Mucosa of gallbladder (tissue), 1 donor: ENCODE data around the gene CT47C1. TPM values are rescaled to one million over a fixed set of nuclear protein-coding genes. Genes with fewer than 3 reads are reported as not detected.

Experiments used
- DNase-seq: peaks from one replicate; pipeline ENCODE4 v3.0.0-alpha.2; 2020; ENCODE audit warnings: low spot score
- total RNA-seq: library from RNA; stranded (reverse); gene quantifications from one replicate; pipeline ENCODE4 v1.2.1, GENCODE V29; 2021
- donor health status: DM: no; HTN: no; CAD: no.

Gene CT47C1
- total RNA-seq, 1 donor from 2014 or later = not detected

DNA sequence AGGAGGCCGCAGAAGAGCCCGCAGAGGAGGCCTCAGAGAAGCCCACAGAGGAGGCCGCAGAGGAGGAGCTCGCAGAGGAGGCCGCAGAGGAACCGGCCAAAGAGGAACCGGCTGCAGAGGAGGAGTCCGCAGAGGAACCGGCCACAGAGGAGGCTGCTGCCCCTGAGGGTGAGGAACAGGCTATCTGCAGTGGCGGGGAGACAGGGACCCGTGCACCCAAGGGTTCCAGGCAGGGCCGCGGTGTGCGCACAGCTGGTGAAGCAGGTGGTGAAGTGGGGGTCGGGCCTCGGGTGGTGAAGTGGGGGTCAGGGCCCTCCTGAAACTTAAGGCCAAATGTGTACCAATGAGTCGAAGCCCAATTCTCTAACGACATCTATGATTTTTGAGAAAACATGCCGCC, 1.1 kb downstream of the CT47C1 start:
- DNase-seq = no peak

DNA sequence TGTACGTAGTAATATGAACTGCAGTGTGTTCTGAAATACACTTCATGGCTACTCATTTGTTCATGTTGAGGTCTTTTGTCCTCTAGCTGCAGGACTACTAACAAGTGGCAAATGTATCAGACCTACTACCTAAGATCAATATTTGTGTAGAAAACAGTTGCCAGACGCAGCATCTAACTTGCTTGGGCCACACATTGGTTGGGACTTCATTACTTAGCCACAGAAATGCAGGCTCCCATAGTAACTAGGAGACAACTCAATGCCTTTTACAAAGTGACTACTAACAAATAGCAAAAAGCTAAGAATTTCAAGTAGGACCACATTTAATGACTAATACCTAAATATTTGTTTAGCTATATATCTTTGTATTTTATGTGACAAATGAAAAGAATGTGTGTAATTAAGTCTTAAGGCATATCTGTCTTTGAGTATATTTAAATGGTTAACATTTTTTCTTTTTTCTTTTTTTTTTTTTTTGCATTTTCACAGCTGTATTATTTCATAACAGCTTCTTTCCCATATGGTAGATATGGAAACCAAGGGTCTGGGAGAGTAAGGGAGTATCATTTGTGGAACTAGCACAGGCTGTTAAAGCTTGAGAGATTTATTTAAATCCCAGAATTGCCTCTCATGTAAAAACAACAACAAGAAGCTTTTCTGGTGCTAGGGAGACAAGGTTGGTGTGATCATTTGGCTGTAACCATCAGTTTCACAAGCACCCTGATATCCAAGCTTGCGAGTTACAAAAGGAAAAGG, 2.7 kb downstream of the CT47C1 start:
- no peak for DNase-seq

DNA sequence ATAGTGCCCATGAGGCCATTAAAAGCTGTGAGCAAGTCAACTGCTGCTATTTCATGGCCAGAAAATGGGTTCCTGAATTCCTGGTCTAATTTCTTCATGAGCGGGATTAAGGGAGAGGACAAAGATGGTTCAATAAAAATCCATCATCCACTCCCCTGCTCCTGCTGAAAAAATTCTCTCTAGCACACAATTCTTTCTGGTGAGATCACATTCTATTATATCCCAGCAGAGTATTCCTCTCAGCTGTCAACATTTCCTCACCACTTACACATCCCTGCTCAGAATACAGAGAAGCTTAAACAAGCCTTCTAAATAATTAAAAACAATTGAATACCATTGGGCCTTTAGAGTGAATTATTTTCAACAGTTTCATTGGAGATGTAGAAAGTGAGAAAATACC, 9.5 kb downstream of the CT47C1 start:
- no peak for DNase-seq

DNA sequence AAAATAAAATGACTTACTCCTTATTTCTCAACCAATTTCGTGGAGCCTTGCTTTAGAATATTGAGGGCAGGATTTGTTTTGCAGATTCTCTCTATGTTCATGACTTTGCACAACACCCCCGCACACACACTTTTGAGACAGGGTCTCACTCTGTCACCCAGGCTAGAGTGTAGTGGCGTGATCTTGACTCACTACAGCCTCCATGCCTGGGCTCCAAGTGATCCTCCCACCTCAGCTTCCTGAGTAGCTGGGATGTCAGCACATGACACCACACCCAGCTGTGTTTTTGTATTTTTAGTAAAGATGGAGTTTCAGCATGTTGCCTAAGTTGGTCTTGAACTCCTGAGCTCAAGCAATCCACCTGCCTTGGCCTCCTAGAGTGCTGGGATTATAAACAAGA, 12.0 kb downstream of the CT47C1 start:
- DNase-seq = no peak

DNA sequence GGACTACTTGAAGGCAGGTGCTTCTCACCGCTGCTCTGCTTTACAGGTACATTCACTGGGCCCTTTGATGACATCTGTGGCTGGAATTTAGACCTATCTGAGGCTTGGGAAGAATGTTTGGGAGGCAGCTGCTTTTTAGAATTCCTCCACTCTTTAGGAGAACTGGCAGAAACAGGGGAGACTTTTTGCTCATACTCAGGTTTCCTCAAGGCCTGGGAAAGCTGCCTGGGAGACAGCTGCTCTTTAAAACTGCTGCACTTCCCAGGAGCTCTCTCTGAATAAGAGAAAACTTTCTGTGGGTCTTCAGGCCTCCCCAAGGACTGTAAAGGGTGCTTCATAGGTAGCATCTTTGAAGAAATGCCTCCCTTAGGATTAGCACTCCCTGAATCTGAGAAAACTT, 14.3 kb downstream of the CT47C1 start:
- DNase-seq = no peak

DNA sequence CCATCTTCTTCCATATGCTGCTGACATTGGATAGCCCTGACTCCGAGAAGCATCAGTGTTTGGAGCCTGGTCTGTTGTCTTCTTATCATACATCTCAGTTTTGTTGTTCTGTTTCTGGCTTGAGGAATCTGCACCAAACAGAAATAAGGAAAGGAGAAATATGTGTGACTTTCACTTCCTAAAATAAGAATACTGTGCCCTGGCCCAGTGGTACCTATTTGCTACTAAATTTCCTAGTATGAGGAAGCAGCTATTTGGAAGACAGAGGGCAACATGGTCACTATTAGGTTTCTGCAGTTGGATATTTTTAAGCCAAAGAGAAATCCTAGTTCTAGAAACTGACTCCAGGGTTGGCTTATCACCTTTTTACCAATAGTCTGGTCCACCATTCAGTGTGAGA, 16.8 kb downstream of the CT47C1 start:
- no peak for DNase-seq

DNA sequence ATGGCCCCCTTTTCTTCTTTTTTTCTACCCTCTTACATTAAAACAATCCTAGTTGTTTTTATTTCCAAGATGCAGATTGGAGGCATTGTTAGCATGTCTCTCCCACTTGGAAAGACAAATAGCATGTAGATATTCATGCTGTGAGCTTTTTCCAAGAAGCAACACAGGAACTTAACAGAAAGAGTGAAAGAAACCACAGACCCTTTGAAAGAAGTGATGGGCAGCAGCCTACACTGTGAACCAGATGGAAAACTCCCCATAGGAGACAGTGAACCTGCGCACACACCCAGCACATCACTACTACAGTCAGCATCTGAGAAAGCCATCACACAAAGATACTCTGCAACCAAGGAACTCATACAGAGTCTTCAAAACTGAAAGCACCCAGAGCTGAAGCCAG, 17.8 kb downstream of the CT47C1 start:
- DNase-seq = no peak

DNA sequence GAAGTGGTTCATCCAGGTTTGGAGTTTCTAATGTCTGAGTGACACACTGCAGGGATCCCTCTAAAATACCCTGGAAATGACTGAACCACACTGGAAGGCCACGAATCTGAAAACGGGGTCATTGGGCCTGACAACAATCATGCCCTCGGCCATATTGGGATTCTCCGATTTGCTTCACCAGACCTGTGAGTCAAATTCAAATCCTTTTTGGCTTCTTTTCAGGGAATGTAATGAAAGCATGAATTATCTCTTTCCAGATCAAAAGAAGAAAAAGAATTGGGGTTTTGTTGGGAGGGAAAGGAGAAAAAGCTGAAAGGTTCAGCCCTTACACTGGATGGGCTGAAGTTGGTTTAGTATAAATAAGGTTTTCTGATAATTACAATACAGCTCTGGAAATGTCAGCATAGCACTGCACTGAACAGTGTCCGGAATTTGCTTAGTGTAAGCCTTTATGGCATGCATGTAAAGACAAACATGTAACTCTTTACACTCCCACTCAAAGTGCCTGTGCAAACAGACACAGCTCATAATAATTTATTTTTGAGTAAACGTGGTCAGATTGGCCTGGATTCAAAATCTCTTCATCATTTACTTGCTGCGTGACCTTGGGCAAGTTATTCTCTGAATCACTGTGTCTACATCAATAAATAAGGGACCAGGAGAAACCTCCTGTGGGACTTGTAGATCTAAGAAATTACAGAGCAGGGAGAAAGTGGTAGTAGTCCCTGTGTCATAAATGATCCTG, 21.4 kb downstream of the CT47C1 start:
- no peak for DNase-seq

DNA sequence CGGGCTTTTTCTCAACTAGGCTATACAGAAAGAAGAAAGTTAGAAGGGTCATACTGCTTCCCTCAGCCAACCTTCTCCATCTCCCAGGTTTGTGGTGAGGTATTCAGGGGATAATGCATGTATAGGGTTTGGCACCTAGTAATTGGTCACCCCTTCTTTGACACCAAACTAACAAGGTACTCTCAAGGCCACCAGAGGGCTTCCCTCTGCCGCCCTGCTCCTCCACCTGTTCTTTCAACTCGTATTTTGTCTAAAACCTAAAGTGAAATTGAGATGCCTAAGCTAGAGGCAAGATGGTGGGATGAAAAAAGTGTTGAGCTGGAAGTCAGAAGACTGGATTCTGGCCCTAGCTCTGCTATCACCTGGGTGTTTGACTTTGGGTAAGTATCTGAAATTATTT, 22.0 kb downstream of the CT47C1 start:
- no peak for DNase-seq

DNA sequence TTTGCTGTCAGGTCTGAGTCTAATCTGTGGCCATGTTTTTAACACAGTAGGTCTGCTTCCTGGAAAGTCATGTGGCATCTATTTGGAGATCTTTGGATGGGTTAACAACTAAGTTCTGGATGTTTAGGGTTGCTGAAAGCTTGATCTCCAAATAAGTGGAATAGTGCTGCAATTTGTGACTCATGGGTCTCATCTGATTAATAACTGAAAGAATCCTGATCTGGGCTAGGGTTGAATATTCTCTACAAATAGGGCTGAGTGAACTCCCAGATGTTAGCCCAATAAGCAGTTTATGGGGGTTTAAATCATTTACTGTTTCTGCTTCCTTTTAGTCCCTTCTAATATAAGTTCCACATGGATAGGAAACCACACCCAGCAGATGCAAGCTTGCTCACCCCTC, 23.1 kb downstream of the CT47C1 start:
- DNase-seq = no peak

DNA sequence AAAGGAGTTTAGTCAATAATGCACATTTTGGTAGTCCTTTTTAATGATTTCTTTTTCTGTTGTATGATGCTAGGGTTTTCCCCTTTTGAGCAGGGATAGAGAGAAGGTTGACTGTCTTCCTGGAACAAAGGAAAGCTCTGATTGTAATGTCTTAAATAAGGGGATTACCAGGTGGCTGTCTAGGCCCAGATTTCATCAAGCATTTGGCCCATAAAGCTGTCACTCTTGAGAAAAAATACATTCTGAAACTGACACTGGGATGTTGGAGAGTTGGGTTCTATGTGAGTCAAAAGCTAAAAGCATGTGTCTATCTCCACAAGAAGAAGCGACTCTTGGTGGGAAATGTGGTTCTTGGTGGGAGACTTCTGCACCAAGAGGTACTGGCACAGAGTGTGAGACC, 28.4 kb downstream of the CT47C1 start:
- no peak for DNase-seq

DNA sequence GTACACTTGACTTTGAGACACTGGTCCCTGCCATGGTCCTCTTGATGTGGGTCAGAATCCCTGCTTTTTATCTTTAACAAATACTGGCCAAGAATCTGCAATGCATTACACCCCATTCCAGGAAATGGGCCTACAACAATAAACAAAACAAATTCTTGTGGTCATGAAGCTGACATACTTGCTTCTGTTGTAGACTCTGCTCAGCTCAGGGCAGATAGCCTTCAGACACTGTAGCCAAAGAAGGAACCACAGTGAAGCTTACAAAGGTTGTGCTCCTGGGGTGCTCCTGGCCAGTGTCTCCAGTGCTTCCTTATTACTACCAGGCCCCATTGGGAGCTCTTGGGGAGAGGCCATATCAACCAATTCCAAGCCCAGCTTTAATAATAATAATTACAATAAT, 33.0 kb downstream of the CT47C1 start:
- DNase-seq = no peak

DNA sequence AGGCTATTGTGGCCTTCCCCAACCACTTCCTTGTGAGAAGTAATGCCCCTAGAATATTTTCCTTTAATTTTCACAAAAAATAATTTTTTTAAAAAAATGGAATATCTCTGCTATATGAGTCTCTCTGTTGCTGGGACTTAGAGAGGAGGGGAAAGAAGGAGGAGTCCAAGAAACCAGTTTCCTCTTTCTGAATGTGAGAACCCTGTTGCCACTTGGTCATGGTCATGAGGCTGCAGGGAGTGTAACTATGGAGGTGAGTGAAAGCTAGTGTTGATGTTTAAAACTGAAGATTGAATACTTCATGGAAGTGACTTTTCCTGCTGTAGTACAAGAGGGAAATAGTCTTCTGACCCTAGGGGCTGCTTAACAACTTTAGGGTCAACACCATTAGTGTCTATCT, 34.4 kb downstream of the CT47C1 start:
- DNase-seq = no peak

DNA sequence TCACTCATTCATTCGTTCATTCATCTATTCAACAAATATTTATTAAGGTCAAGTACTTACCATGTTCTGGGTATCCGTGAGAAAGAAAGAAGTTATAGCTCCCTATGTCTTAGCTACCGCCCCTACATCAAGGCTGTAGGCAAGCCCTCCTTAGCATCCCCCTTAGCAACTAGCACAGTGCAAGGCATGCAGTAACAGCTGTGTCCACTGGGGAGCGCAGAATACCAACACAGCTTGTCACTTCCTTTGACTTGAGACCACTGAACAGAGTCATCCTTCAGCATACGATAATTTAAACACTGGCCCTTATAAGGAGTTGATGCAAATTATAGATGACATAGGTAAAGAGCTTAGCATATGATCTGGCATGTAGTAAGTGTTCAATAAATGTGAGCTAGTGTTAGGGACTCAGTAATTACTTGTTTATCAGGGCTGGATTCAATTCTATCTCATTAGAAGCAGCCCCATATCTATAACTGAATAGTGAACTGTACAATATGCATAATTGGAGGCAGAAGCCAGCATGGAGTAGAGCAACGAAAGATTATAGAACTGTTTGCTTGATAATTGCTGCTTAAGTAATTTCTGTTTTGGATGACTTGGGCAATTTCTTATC, 46.1 kb downstream of the CT47C1 start:
- peak; percentile 31 for DNase-seq

DNA sequence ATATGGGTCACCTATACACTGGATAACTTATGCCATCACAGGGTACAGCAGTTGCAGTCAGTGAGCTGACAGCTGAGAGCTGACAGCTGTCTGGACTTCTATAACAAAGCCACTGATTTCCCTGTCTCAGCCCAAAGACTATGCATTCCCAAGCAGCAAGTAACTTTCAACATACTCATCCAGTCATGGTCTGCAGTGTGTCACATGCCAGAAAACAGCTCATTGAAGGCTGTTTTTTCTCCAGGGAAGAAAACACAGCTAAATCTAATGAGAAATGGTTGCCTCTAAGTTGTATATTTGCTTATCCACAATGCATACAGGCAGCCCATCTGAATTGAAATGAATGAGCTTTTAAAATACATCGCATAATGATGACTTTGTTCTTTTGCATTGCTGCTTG, 48.5 kb downstream of the CT47C1 start:
- DNase-seq = no peak

Other genes with a start within 250 kb of the CT47C1 start
- 0.20 TPM for gene ZCCHC12, start 249.2 kb upstream of the CT47C1 start, total RNA-seq
- 4.7 TPM for gene LONRF3, start 98.4 kb upstream of the CT47C1 start, total RNA-seq
- not detected for gene KIAA1210, start 54.8 kb downstream of the CT47C1 start, total RNA-seq
- 126 TPM for gene PGRMC1, start 163.3 kb downstream of the CT47C1 start, total RNA-seq